Mucosa of descending colon (tissue), 3 donors: ENCODE data around the gene OAF. TPM values are rescaled to one million over a fixed set of nuclear protein-coding genes. Genes with fewer than 3 reads are reported as not detected.
A peak's percentile ranks its signal among the peaks of the same experiment; 100 is the strongest.

Experiments used
- ATAC-seq: fragments of 200-7000 bp; cut with Tn5 transposase; one replicate; pipeline ENCODE4 v1.9.1; 2020; ENCODE audit warnings: mild to moderate bottlenecking, moderate library complexity
- DNase-seq, 3 donors: peaks; one replicate each; pipeline ENCODE4 v3.0.0-alpha.2; 2020
- H3K36me3 ChIP-seq: fragments of 200-600 bp; one replicate; pipeline ENCODE4 v1.8.0; 2021; ENCODE audit warnings: low read depth, mild to moderate bottlenecking
- H3K4me1 ChIP-seq: fragments of 200-600 bp; one replicate; pipeline ENCODE4 v1.8.0; 2021; ENCODE audit warnings: low read depth, mild to moderate bottlenecking
- H3K4me3 ChIP-seq: fragments of 200-600 bp; one replicate; pipeline ENCODE4 v1.8.0; 2021; ENCODE audit warnings: mild to moderate bottlenecking
- H3K9me3 ChIP-seq: fragments of 200-600 bp; one replicate; pipeline ENCODE4 v1.8.0; 2021; ENCODE audit warnings: mild to moderate bottlenecking
- intact Hi-C, 2 donors: fragments of 100-400 bp; cut with DNase I in 1 of 2; cut with micrococcal nuclease in 1 of 2; formaldehyde crosslinking; loops; one replicate each; pipeline versions ENCODE4 v1.11.0 to v1.11.1; 2022; cut with DNase I, micrococcal nuclease
- total RNA-seq, 3 donors: library from RNA; stranded (reverse); fragmentation: NEBNext Ultra II Directional in 2 of 3; extraction: Animal tissue kit (Norgen Biotek cat#: 25700) in 2 of 3; gene quantifications; one replicate each; pipeline versions ENCODE4 v1.2.1 to v1.2.4, GENCODE V29; 2021 to 2023
- TF ChIP-seq, protein P1 (sequence below): fragments of 200-600 bp; IDR thresholded peaks from one replicate; pipeline ENCODE4 v1.8.0; 2022; ENCODE audit warnings: antibody characterized with exemption, mild to moderate bottlenecking
- donor health status: DM: no; HTN: no; CAD: no; lungs with moderate emphysema.
- donor health status: DM: no; HTN: no; CAD: no.
- donor health status: DM: no; HTN: yes; CAD: no.

Gene OAF
- total RNA-seq, 3 donors from 2014 or later: 96.4 to 217 (median 133) TPM

DNA sequence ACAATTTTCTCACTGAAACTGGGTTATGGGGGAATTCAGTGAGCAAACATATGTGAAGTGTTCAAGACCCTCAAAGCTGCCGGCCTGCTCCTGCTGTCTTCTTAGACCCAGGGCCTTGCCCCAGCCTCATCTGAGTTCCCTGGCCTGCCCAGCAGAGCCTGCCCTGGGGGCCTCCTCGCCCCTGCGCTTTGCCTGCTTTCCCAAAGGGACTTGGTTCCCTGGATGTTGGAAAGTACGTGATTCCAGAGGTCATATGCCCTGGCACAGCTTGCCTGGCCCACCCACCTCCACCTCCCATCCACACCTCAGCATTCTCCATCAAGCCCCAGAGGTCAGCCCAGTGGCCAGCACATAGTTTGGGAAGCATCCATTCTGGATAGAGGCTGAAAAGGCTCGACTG lies 15.4 kb downstream of the OAF start:
- no peaks in the 10 kb centered on the region for H3K9me3 ChIP-seq
- peak in 1 of 3 donors; percentile 36 for DNase-seq
- intact Hi-C loops: loop anchor here in 1 of 2 donors (5.0 kb wide), 1 partner anchor 54 kb away; no protein-coding TSS in a partner anchor
- peaks cover 13% of the 10 kb centered on the region for H3K4me1 ChIP-seq
- ATAC-seq: no peak
- no peaks in the 10 kb centered on the region for H3K36me3 ChIP-seq
- no peak overlapping the region for H3K4me3 ChIP-seq
- TF ChIP-seq, protein P1, sequence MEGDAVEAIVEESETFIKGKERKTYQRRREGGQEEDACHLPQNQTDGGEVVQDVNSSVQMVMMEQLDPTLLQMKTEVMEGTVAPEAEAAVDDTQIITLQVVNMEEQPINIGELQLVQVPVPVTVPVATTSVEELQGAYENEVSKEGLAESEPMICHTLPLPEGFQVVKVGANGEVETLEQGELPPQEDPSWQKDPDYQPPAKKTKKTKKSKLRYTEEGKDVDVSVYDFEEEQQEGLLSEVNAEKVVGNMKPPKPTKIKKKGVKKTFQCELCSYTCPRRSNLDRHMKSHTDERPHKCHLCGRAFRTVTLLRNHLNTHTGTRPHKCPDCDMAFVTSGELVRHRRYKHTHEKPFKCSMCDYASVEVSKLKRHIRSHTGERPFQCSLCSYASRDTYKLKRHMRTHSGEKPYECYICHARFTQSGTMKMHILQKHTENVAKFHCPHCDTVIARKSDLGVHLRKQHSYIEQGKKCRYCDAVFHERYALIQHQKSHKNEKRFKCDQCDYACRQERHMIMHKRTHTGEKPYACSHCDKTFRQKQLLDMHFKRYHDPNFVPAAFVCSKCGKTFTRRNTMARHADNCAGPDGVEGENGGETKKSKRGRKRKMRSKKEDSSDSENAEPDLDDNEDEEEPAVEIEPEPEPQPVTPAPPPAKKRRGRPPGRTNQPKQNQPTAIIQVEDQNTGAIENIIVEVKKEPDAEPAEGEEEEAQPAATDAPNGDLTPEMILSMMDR: no peak

DNA sequence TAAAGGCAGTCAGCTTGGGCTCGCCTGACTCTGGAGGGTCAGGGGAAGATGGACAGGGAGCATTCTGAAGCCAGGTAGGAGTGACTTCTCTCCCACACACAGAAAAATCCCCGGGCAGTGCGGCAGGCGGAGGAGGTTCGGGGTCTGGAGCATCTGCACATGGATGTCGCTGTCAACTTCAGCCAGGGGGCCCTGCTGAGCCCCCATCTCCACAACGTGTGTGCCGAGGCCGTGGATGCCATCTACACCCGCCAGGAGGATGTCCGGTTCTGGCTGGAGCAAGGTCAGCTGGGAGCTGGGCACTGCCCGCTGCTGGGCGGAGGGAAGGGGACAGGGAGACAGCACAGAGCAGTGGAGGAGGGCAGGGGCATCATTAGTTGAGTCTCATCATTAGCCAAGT lies 15.9 kb downstream of the OAF start:
- H3K4me1 ChIP-seq: peaks cover 8% of the 10 kb centered on the region

DNA sequence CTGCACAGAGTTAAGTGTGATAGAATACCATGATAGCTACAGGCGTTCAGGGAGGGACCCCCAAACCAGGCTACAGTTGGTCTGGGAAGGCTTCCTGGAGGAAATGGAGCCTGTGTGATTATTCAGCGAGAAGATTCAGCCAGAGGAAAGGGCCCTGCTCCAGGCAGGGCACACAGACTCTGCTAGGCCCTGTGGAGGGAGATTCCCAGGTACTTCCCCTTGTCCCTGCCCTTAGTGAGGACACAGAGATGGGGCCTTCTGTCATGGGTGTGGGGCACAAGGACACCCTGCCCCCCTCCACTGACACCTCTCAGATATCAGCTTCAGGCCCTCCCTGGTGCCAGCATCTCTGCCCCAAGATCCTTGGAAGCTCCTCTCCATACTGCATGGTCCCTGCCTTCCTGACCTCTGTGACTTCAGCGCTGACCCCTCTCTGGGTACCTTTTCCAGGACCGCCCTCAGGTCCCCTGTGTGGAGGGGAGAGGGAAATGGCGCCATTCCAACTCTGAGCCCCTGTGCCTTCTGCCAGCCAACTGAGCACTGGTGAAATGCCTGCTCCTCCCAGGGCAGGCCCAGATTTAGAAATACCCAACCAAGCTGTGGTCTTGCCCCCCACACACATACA lies 16.5 kb downstream of the OAF start:
- ATAC-seq (no peak), DNase-seq (peak in 1 of 3 donors; percentile 38)
- H3K4me3 ChIP-seq: no peak overlapping the region
- H3K4me1 ChIP-seq: peaks cover 8% of the 10 kb centered on the region
- H3K9me3 ChIP-seq: no peaks in the 10 kb centered on the region
- TF ChIP-seq, protein P1: no peak
- intact Hi-C loops: loop anchor here in 1 of 2 donors (5.0 kb wide), 1 partner anchor 55 kb away; no protein-coding TSS in a partner anchor
- no peaks in the 10 kb centered on the region for H3K36me3 ChIP-seq

More for the DNA sequence above, 15.9 kb downstream of the OAF start:
- Histone ChIP-seq H3K36me3 (no peaks in the 10 kb centered on the region), H3K9me3 (no peaks in the 10 kb centered on the region), H3K4me3 (no peak overlapping the region)
- ATAC-seq (no peak), DNase-seq (peak in 1 of 3 donors; percentile 41)
- intact Hi-C loops: loop anchor here in 1 of 2 donors (5.0 kb wide), 1 partner anchor 54 kb away; no protein-coding TSS in a partner anchor
- TF ChIP-seq, protein P1: no peak

DNA sequence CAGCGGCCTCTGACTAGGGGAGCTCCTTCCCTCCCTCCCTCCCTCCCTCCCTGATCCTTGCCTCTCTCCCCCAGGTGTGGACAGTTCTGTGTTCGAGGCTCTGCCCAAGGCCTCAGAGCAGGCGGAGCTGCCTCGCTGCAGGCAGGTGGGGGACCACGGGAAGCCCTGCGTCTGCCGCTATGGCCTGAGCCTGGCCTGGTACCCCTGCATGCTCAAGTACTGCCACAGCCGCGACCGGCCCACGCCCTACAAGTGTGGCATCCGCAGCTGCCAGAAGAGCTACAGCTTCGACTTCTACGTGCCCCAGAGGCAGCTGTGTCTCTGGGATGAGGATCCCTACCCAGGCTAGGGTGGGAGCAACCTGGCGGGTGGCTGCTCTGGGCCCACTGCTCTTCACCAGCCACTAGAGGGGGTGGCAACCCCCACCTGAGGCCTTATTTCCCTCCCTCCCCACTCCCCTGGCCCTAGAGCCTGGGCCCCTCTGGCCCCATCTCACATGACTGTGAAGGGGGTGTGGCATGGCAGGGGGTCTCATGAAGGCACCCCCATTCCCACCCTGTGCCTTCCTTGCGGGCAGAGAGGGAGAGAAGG lies 18.1 kb downstream of the OAF start:
- no peaks in the 10 kb centered on the region for H3K36me3 ChIP-seq
- peak in 1 of 3 donors; percentile 51 for DNase-seq
- H3K4me3 ChIP-seq: no peak overlapping the region
- no peaks in the 10 kb centered on the region for H3K9me3 ChIP-seq
- no peak for ATAC-seq
- intact Hi-C loops: loop anchor here in 1 of 2 donors (5.0 kb wide), 1 partner anchor 57 kb away; no protein-coding TSS in a partner anchor
- peaks cover 8% of the 10 kb centered on the region for H3K4me1 ChIP-seq
- TF ChIP-seq, protein P1: no peak

DNA sequence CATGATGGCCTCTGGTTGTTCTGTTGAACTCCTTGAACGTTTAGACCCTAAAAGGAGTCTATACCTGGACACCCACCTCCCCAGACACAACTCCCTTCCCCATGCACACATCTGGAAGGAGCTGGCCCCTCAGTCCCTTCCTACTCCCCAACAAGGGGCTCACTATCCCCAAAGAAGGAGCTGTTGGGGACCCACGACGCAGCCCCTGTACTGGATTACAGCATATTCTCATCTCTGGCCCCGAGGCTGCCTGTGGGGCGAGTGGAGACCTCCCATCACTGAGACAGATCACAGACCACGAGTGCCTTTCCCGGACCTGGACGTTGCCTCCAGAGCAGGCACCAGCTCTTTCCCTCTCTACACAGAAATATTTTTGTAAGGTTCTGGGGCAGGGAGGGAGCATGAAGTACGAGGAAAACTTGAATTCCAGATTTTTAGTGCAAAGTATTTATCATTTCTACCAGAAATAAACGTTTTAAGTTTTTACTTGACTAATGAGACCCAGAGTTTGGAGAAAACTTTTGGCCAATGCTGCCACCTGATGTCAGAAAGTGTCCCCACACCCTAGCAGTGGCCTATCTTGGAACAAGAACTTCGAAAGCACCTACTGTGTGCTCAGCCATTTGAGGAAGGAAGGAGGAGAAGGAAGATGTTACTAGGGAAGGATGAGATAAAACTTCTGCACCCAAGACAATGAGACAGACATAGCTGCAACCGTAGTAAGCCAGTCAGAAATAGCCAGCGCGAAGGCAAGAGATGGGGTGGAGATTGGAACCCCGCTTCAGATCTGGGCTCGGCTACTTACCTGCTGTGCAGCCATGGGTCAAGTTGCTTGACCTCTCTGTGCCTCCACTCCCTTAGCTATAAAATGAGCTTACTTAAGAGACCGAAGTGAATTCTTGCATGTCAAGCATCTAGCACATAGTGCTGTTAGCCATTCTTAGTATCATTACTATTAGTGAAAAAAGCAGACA lies 18.9 kb downstream of the OAF start:
- intact Hi-C loops: loop anchor here (5.0 kb wide), 2 partner anchors 52 to 57 kb away; no protein-coding TSS in a partner anchor
- no peaks in the 10 kb centered on the region for H3K36me3 ChIP-seq

More for the DNA sequence above, 18.9 kb downstream of the OAF start:
- no peaks in the 10 kb centered on the region for H3K9me3 ChIP-seq
- peaks cover 4% of the 10 kb centered on the region for H3K4me1 ChIP-seq
- ATAC-seq (no peak), DNase-seq (peak in 2 of 3 donors; percentile 42 to 55)
- TF ChIP-seq, protein P1: peak; percentile 48
- no peak overlapping the region for H3K4me3 ChIP-seq
